ENCODE data around the gene ARHGAP26.

Gene ARHGAP26

GRCh38 chr5:142748568-142749249 is 21.5 kb upstream of the ARHGAP26 start:
- DNase-seq (ENCODE audit: low read depth in 2 of 2): peak; percentile 21 to 29

- DNase-seq (ENCODE audit: low read depth in 2 of 2): no peak
Measured at GRCh38 chr5:142749321-142749720, 20.9 kb upstream of the ARHGAP26 start.

- DNase-seq (ENCODE audit: low read depth in 2 of 2): no peak
Measured at GRCh38 chr5:142753116-142753631, 17.0 kb upstream of the ARHGAP26 start.

- DNase-seq (ENCODE audit: low read depth in 2 of 2): no peak
Measured at GRCh38 chr5:142754031-142754430, 16.1 kb upstream of the ARHGAP26 start.

- DNase-seq (ENCODE audit: low read depth in 2 of 2): no peak
Measured at GRCh38 chr5:142756576-142756975, 13.6 kb upstream of the ARHGAP26 start.

GRCh38 chr5:142757564-142757963 is 12.6 kb upstream of the ARHGAP26 start:
- no peak for DNase-seq (ENCODE audit: low read depth in 2 of 2)

GRCh38 chr5:142758062-142758795 is 11.9 kb upstream of the ARHGAP26 start:
- DNase-seq (ENCODE audit: low read depth in 2 of 2): no peak

GRCh38 chr5:142758796-142759145 is 11.4 kb upstream of the ARHGAP26 start:
- DNase-seq (ENCODE audit: low read depth in 2 of 2): no peak

- DNase-seq (ENCODE audit: low read depth in 2 of 2): no peak
Measured at GRCh38 chr5:142763701-142764100, 6.5 kb upstream of the ARHGAP26 start.

- DNase-seq (ENCODE audit: low read depth in 2 of 2): no peak
Measured at GRCh38 chr5:142767178-142767577, 3.0 kb upstream of the ARHGAP26 start.

- DNase-seq (ENCODE audit: low read depth in 2 of 2): no peak
Measured at GRCh38 chr5:142767911-142768310, 2.3 kb upstream of the ARHGAP26 start.

- no peak for DNase-seq (ENCODE audit: low read depth in 2 of 2)
Measured at GRCh38 chr5:142769251-142769792, 855 bp upstream of the ARHGAP26 start.

- peak; percentile 25 to 41 for DNase-seq (ENCODE audit: low read depth in 2 of 2)
Measured at GRCh38 chr5:142770650-142771609, 753 bp downstream of the ARHGAP26 start.

- no peak for DNase-seq (ENCODE audit: low read depth in 2 of 2)
Measured at GRCh38 chr5:142771666-142772065, 1.5 kb downstream of the ARHGAP26 start.

GRCh38 chr5:142772446-142773293 is 2.5 kb downstream of the ARHGAP26 start:
- no peak for DNase-seq (ENCODE audit: low read depth in 2 of 2)

- DNase-seq (ENCODE audit: low read depth in 2 of 2): no peak
Measured at GRCh38 chr5:142777099-142777498, 6.9 kb downstream of the ARHGAP26 start.

GRCh38 chr5:142777850-142778249 is 7.7 kb downstream of the ARHGAP26 start:
- no peak for DNase-seq (ENCODE audit: low read depth in 2 of 2)

- no peak for DNase-seq (ENCODE audit: low read depth in 2 of 2)
Measured at GRCh38 chr5:142779163-142779840, 9.1 kb downstream of the ARHGAP26 start.

GRCh38 chr5:142780871-142781270 is 10.7 kb downstream of the ARHGAP26 start:
- no peak for DNase-seq (ENCODE audit: low read depth in 2 of 2)

- DNase-seq (ENCODE audit: low read depth in 2 of 2): no peak
Measured at GRCh38 chr5:142782976-142783530, 12.9 kb downstream of the ARHGAP26 start.

Measured in activated CD4-positive, alpha-beta T cell treated with anti-CD3 and anti-CD28 coated beads for 24 hours (primary cell).